Measurements from ENCODE around the gene ABCB1.

DNA sequence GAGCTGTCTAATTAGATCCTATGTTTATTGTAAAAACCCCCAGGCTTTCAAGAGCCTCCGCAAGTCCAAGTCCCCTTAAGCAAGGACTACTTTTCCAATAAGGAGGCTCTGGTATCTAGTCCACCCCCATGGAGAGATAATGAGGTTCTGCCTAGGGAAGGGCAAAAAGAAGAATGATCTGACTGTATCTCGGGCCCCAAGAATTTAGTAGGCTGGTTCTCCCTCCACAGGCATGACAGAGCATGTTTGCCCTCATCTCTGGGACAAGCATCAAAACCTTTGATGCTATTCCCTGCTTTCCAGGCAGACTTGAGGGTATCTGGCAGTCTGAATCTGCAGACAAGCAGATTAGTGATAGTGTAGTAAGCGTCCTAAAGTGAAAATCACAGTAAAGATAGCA is 19.0 kb downstream of the ABCB1 start:
- TF ChIP-seq, protein P1, sequence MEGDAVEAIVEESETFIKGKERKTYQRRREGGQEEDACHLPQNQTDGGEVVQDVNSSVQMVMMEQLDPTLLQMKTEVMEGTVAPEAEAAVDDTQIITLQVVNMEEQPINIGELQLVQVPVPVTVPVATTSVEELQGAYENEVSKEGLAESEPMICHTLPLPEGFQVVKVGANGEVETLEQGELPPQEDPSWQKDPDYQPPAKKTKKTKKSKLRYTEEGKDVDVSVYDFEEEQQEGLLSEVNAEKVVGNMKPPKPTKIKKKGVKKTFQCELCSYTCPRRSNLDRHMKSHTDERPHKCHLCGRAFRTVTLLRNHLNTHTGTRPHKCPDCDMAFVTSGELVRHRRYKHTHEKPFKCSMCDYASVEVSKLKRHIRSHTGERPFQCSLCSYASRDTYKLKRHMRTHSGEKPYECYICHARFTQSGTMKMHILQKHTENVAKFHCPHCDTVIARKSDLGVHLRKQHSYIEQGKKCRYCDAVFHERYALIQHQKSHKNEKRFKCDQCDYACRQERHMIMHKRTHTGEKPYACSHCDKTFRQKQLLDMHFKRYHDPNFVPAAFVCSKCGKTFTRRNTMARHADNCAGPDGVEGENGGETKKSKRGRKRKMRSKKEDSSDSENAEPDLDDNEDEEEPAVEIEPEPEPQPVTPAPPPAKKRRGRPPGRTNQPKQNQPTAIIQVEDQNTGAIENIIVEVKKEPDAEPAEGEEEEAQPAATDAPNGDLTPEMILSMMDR (IDR thresholded peaks at IDR 0.05) = no peak
- TF ChIP-seq POLR2A (IDR thresholded peaks at IDR 0.05) = no peak
